GM21723 (cell line): Measurements from ENCODE around the gene PTGR3.

Experiments used
- ATAC-seq: cut with Tn5 transposase; IDR thresholded peaks from one replicate; pipeline ENCODE4 v1.9.1; 2021; ENCODE audit warnings: mild to moderate bottlenecking, moderate library complexity; ENCODE audit not compliant: unreplicated experiment

The PTGR3 gene

DNA sequence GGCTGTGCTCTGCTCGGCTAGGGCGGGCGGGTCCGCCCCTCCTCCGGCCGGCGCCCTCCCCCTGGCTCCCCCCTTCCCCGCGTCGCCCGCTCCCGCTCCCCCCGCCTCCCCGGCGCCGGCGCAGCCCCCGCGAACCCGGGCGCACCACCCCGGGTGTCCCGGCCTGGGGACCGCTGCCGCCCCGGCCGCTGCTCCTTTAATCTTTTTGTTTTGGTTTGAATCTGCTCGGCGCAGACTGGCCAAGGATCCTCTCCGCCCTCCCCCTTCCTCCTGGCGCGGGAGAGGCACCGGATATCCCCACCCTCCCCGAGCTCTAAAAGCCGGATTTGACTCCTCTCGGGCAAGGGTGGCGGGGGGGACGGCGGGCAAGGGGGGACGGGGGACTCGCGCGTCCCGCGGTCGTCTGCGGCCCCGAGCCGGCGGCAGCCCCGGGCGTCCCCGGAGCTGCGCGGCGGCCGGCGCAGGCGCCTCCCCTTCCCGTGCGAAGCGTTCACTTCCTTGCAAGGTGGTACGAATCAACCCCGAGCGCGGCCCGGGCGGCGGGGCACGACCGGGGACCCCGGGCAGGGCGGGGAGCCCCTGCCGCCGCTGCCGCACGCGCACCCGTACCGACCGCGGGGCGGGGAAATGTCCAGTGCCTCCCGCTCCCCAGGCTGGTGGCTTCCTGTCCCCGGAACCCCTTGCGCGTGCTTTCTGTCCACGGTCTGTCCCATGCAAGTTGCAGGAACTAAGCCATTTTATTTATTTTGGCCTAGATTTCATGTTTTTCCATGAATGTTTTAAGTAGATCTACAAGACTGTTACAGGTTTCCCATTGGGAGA lies at the start of gene PTGR3:
Gene PTGR3 (minus strand): TSS at position 11 of the 822 bp plus-strand sequence. CDS start 81 bp downstream, outside the sequence.
- ATAC-seq = peak; percentile 52

GRCh38 chr18:75257605-75258004 lies 48.7 kb upstream of the PTGR3 start:
- no peak for ATAC-seq

DNA sequence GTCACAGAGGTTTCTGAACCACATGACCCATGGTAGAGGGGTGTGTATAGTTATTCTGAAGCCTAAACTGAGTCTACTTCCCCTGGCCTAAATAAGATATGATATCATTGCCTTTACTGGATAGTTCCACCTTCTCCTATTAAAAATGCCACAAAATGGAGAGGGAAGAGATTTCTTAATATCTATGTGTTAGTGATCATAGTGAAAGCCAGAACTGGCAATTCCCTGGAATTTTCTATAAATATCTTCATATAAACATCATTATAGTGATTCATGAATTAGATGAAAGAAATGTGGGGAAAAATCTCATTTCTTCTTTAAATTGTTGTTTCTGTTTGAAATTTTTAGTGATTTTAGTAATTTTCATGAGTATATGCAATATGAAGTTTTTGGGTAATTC lies 47.4 kb upstream of the PTGR3 start:
- no peak for ATAC-seq

- no peak for ATAC-seq
Observed at GRCh38 chr18:75255094-75255493, 46.2 kb upstream of the PTGR3 start.

- no peak for ATAC-seq
Observed at GRCh38 chr18:75253784-75254183, 44.8 kb upstream of the PTGR3 start.

DNA sequence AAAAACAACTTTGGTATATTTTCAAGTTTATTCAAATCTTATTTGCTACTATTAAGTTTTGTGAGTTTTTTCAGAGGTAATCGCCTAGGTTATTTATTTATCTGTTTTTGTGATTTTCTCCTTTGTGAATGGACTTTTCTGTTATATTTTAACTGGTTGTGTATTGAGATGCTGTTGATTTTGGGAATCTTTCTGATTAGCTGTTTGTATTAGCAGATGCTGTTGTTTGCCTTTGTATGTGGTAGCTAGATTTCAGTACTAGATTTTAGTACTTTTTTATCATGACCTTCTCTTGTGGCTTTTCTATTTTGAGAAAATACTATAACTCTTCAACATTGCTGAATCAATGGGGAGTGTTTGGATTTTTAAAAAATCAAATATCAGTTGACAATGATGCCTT lies 44.1 kb upstream of the PTGR3 start:
- ATAC-seq = no peak

DNA sequence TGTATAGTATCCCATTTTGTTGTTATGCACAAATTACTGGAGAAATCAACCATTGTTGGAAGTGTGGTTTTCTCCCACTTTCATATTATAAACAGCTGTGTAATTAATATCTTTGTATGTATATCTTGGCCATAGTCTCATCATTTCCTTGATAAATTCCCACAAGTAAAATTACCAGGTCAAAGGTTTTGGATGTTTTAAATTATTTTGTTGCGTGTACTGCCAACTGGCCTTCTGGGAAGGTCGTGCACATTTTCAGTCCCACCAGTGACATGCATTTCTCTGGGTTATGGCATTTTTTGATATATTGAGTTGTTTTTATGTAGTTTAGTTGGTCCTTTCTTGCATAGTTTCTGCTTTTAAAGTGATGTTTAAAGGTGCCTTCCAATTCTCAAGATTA lies 43.2 kb upstream of the PTGR3 start:
- ATAC-seq = no peak

GRCh38 chr18:75251466-75251865 lies 42.5 kb upstream of the PTGR3 start:
- no peak for ATAC-seq

- no peak for ATAC-seq
Observed at GRCh38 chr18:75250471-75250821, 41.5 kb upstream of the PTGR3 start.

DNA sequence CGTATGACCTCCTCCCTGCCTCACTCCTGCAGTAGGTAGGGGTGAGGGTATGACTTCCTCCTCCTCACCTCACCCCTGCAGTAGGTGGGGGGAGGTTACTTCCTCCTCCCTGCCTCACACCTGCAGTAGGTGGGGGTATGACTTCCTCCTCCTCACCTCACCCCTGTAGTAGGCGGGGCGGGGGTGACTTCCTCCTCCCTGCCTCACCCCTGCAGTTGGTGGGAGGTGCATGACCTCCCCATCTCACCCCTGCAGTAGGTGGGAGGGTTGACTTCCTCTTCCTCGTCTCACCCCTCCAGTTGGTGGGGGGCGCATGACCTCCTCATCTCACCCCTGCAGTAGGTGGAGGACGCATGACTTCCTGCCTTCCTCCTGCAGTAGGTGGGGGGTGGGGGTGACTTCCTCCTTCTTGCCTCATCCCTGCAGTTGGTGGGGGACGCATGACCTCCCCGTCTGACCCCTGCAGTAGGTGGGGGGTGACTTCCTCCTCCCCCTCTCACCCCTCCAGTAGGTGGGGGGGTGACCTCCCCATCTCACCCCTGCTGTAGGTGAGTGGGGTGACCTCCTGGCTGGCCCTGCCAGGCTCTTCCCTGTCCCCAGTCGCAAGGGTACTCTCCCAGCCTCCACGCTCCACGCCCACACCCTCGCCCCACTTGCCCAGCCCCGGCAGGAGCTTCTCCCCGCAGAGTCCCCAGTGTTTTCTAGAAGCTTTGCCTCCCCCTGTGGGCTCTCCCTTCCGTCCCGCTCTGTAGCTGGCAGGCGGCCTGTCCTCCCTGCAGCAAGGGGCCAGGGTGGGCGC lies 40.9 kb upstream of the PTGR3 start:
- ATAC-seq = no peak

GRCh38 chr18:75249175-75249518 lies 40.2 kb upstream of the PTGR3 start:
- ATAC-seq = no peak

DNA sequence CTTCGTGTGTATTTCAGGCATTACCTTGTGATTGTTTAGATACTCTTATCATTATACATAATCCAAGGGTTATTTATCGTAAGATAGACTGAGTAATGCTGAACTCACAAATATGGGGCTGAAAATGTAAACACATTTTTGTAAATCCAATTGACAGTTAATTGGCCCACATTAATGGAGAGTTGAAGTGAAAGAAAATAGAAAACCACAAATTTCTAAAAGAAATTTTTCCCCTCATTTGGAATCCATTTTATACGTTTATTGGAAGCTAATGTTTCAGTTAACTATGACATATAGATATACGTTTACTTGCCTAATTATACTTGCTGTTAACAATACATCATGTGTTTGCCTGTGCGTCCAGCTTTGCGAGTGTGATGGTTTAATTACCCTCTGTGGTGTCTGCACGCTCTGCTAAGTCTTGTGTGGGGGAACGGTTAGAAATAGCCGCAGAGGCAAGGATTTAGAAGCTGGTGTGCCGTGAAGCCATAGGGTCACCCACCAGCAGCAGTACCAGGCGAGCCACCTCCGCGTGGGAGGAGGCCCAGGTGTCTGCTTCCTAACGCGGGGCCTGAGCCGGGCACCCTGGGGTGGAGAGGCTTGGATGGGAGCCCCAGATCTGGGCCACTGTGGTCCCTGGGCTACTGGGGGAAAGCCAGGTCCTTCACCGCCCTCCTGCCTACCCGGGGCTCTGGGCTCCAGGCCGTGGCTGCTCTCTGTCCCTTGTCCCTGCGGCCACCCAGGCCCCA lies 39.7 kb upstream of the PTGR3 start:
- ATAC-seq = no peak

DNA sequence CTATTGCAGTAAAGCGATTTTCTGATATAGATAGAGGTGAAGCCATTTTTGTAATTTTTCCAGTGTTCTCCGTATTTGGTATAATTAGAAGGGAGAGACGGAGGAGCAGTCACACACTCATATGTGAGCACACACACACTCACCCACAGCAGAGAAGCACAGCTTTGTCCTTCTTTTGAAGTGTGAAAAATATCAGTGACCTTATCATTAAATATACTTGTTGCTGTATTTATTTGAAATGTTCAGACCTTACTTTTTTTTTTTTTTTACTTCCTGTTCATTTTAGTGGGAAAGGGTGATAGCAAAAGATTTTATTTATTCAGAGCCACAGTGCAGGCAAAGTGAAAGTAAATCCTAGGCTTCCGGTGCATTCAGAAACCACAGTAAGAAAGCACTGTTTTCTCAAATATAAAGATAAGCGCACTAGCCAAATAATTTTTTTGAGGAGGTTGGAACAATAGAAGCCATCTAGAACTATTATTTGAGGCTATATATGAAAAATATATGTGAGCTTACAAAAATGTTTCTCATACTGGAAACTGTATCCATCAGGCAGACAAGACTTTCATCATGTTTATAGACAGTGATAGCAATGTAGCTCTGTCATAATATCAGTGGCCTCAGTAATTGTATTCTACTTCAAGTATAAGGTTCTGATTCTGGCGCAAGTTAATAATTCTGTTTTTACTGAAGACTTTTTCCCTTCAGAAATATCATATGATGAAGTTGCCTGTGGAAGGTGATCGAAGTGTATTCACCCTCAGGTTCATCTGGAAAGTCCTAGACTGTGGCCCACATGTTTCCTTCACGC lies 38.9 kb upstream of the PTGR3 start:
- peak; percentile 73 for ATAC-seq

DNA sequence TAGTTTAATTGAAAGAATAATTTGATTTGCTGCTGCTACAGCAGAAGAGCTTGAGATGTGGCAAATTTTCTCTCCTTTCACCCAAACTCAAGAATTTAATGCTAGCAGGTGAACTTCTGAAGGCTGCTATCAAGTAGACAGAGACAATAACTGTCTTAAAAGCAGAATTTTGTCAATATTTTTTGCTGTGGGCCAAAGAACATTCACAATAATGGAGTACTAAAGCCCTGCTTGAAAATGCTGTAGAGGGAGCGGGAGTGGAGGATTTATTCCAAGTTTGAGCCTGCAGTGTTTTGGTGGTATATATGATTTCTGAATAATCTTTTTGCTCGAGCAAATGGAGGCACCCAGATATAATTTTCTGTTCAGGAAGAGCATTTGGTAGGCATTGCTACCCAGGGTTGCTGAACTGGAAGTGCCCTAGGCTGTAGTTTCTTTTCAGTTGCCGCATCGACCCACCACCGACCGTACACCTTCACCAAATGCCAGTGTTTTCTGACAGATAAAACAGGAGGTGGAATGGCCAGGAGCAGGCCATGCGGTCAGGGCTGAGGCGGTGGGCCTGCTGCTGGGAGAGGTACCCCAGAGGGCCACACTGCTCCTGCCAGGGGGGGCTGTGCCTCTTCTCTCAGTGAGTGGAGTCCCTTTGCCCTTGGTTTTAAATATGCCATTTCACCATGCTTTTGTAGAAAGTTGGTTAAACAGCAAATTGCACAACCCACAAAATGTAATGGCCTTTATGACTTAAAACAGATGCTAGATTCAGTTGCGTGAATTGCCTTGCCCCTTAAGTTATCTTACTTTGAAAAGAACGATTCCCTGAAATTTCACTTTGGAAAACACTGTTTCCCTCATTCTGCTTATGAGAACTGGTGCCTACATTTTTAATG lies 38.0 kb upstream of the PTGR3 start:
- no peak for ATAC-seq

DNA sequence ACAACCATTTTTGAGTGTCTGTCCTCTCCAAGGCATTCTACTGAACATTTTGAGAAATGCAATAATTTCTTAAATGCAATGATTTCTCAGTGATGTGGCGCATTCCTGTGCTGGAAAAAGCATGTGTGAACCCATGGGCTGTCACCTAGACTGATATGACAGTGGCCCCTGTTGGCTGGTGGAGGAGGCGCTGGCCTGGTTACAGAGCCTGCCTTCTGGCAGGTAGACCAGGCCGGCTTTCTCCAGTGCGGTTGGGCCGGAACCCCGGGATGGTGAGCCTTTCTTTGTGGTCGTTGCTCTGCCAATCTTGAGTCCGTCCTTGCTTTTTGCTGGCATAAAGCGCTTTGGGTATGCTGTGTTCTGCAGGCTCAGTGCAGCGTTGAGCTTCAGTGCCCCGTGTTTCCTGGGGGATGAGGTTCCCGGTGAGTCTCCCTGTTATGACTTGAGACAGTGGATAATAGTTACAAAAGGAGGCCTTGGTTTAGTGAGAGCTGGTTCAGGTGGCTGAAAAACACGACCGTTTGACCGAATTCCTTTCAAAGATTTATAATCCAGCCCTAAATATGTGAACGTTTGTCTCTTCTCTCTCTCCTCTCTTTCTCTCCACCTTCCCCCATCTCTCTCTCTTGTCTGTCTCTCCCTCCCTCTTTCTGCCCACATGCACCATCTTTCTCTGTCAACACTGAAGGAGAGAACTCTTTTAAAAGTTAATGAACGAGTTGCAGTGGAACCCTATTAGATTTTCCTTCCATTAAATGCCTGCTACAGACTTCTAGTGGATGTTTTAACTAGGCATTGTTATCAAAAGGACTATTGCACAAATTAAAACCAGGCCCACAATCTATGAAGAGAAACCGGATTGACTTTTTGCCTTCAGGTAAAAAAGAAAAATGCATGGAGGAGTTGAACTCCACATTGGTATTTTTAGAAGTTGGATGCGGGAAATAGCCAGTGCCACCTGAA lies 35.7 kb upstream of the PTGR3 start:
- ATAC-seq = no peak

GRCh38 chr18:75241705-75242104 lies 32.8 kb upstream of the PTGR3 start:
- no peak for ATAC-seq

GRCh38 chr18:75240433-75240832 lies 31.5 kb upstream of the PTGR3 start:
- ATAC-seq = no peak

GRCh38 chr18:75238786-75239185 lies 29.8 kb upstream of the PTGR3 start:
- ATAC-seq = no peak

GRCh38 chr18:75238100-75238499 lies 29.2 kb upstream of the PTGR3 start:
- ATAC-seq = no peak
